K562 treated with DMSO at 1 percent for 12 hours (cell line): Measurements from ENCODE around the gene AQP5. TPM values are rescaled to one million over a fixed set of nuclear protein-coding genes. Genes with fewer than 3 reads are reported as not detected.

ENCODE experiments used
- total RNA-seq: library from RNA; unstranded; fragments of 300-600 nt; gene quantifications from 2 replicates; pipeline ENCODE4 v1.2.3, GENCODE V29; 2022; ENCODE audit not compliant: insufficient read depth

The AQP5 gene
- not detected in 2 replicates for total RNA-seq

GRCh38 chr12:49961111-49961922 lies at the start of gene AQP5:
AQP5 (plus strand) TSS chr12:49961872; CDS start chr12:49962018, 146 bp downstream.

GRCh38 chr12:49950273-49951251 lies 11.1 kb upstream of the AQP5 start, which contains the start of gene AQP2:
AQP2 (plus strand) TSS chr12:49950737; CDS start chr12:49950831, 94 bp downstream.

GRCh38 chr12:49972641-49973360 lies 11.1 kb downstream of the AQP5 start, which contains the start of gene AQP6:
AQP6 (plus strand) TSS chr12:49972947; CDS start chr12:49973174, 227 bp downstream.

Other genes with a start within 250 kb of the AQP5 start
- gene TMBIM6, start 220.3 kb upstream of the AQP5 start, total RNA-seq: 258 and 528 TPM in 2 replicates
- gene NCKAP5L, start 133.5 kb upstream of the AQP5 start, total RNA-seq: 9.3 and 16.7 TPM in 2 replicates
- 4.6 and 11.6 TPM in 2 replicates for gene BCDIN3D, start 118.8 kb upstream of the AQP5 start, total RNA-seq
- gene FAIM2, start 58.0 kb upstream of the AQP5 start, total RNA-seq: not detected in 2 replicates
- gene AQP2, start 11.1 kb upstream of the AQP5 start, total RNA-seq: not detected in 2 replicates
- not detected in 2 replicates for gene AQP6, start 11.1 kb downstream of the AQP5 start, total RNA-seq
- gene RACGAP1, start 63.6 kb downstream of the AQP5 start, total RNA-seq: 49.4 and 75.9 TPM in 2 replicates
- 0.34 and 0.96 TPM in 2 replicates for gene ASIC1, start 95.7 kb downstream of the AQP5 start, total RNA-seq
- 27.6 and 90.4 TPM in 2 replicates for gene SMARCD1, start 123.5 kb downstream of the AQP5 start, total RNA-seq
- gene GPD1, start 142.1 kb downstream of the AQP5 start, total RNA-seq: not detected in 2 replicates
- 58.6 and 79.2 TPM in 2 replicates for gene COX14, start 150.4 kb downstream of the AQP5 start, total RNA-seq
- gene CERS5, start 205.5 kb downstream of the AQP5 start, total RNA-seq: 24.5 and 35.3 TPM in 2 replicates